Aorta (tissue), 5 donors: ENCODE data around the gene CLEC16A. TPM values are rescaled to one million over a fixed set of nuclear protein-coding genes. Genes with fewer than 3 reads are reported as not detected.
A peak's percentile ranks its signal among the peaks of the same experiment; 100 is the strongest.
"Not testable (repeated sequence)": the region's sequence is repeated elsewhere in the genome, so short reads cannot be mapped to it uniquely, and the experiment has no call there.

Experiments
- ATAC-seq: fragments of 200-7000 bp; cut with Tn5 transposase; one replicate; pipeline ENCODE4 v1.9.1; 2022; ENCODE audit warnings: moderate library complexity; ENCODE audit not compliant: low FRiP score
- DNase-seq, 2 donors: peaks; one replicate each; pipeline ENCODE4 v3.0.0-alpha.2; 2020
- H3K27ac ChIP-seq, 2 donors: one replicate each; pipeline ENCODE4 v1.5.1; 2013; ENCODE audit warnings: low read length in 2 of 2, mild to moderate bottlenecking in 2 of 2, moderate library complexity in 2 of 2, control low read depth in 1 of 2, inconsistent platforms in 1 of 2, low read depth in 1 of 2
- H3K27me3 ChIP-seq, 2 donors: one replicate each; pipeline ENCODE4 v1.6.1; 2013; ENCODE audit warnings: control low read depth in 1 of 2, low read length in 1 of 2, mild to moderate bottlenecking in 1 of 2, moderate library complexity in 1 of 2; ENCODE audit not compliant: insufficient read depth in 2 of 2, control insufficient read depth in 1 of 2
- H3K36me3 ChIP-seq, 2 donors: one replicate each; pipeline ENCODE4 v1.6.1; 2013; ENCODE audit warnings: control low read depth in 1 of 2, low read length in 1 of 2, mild to moderate bottlenecking in 1 of 2; ENCODE audit not compliant: insufficient read depth in 2 of 2, control insufficient read depth in 1 of 2
- H3K4me1 ChIP-seq, 2 donors: one replicate each; pipeline ENCODE4 v1.6.1; 2013; ENCODE audit warnings: low read length in 2 of 2, control low read depth in 1 of 2, mild to moderate bottlenecking in 1 of 2, moderate library complexity in 1 of 2; ENCODE audit not compliant: insufficient read depth in 2 of 2, control insufficient read depth in 1 of 2
- H3K4me3 ChIP-seq, 2 donors: one replicate each; pipeline ENCODE4 v1.5.1; 2013; ENCODE audit warnings: low read length in 2 of 2, control low read depth in 1 of 2, mild to moderate bottlenecking in 1 of 2
- H3K9me3 ChIP-seq: one replicate; pipeline ENCODE4 v1.6.1; 2013; ENCODE audit warnings: mild to moderate bottlenecking, low read length; ENCODE audit not compliant: control insufficient read depth
- WGBS, 2 donors: extraction: QIAGEN DNeasy Blood & Tissue Kit; methylation state at CpG; one replicate each; pipeline ENCODE4 v1.1.7; 2013; 5-methylcytosine and 5-hydroxymethylcytosine counted together
- intact Hi-C, 2 donors: fragments of 100-400 bp; cut with DNase I; formaldehyde crosslinking; loops; one replicate each; pipeline versions ENCODE4 v1.14.2 to v1.15.0; 2022
- polyA plus RNA-seq, 2 donors: library from polyadenylated mRNA; stranded (reverse); fragments of 200-250 nt; gene quantifications; one replicate each; pipeline ENCODE4 v1.2.3, GENCODE V29; 2013
- total RNA-seq, 2 donors: library from RNA; stranded (reverse); fragmentation: NEBNext Ultra II Directional; extraction: Animal tissue kit (Norgen Biotek cat#: 25700); gene quantifications; one replicate each; pipeline ENCODE4 v1.2.1, GENCODE V29; 2021
- donor health status: healthy with polysubstance abuse.
- donor health status: Bipolar disorder and iron deficiency.
- donor health status: DM: no; HTN: no; CAD: no.
- donor health status: DM: no; HTN: no; CAD: no.
- donor health status: DM: yes; HTN: yes; CAD: no.

The CLEC16A gene
- total and polyA plus RNA-seq, 4 donors: 5.9 to 28.8 (median 19.0) TPM

DNA sequence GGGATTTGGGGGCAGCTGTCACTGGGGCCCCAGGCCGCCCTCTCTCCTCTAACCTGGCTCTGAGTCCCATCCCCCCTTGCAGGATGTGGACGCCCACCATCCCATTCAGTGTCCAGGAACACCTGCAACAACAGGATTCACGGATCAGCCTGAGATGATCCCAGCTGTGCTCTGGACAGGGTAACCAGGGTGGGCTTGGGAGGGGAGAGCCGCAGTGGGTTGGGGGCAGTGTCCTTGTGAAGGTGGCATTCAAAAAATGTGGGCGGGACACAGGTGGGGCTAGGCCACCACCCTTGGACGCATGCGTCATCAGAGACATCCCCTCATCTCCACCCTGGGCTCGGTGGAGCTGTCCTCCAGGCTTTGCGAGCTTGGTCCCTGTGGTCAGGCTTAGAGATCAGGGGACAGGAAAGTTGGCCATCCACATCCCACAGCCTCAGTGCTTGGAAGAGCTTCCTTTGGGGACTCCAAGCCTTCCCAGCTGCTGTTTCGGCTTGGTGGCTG, 21.2 kb upstream of the CLEC16A start:
- H3K27me3 ChIP-seq: no peaks in the 10 kb centered on the region
- WGBS, 2 donors: 87 to 88% methylated on average over 10 of the region's 10 CpGs
- H3K27ac ChIP-seq: peak overlapping the region in 1 of 2 donors; percentile 43
- H3K36me3 ChIP-seq: peaks cover 0 to 2% of the 10 kb centered on the region in 2 donors
- intact Hi-C loops: loop anchor here in 1 of 2 donors (5.0 kb wide), 1 partner anchor 181 kb away; the partner anchor contains the start of gene NUBP1
- H3K4me1 ChIP-seq: no peaks in the 10 kb centered on the region
- no peak for ATAC-seq
- no peak for DNase-seq
- H3K4me3 ChIP-seq: no peak overlapping the region
- H3K9me3 ChIP-seq: no peaks in the 10 kb centered on the region

DNA sequence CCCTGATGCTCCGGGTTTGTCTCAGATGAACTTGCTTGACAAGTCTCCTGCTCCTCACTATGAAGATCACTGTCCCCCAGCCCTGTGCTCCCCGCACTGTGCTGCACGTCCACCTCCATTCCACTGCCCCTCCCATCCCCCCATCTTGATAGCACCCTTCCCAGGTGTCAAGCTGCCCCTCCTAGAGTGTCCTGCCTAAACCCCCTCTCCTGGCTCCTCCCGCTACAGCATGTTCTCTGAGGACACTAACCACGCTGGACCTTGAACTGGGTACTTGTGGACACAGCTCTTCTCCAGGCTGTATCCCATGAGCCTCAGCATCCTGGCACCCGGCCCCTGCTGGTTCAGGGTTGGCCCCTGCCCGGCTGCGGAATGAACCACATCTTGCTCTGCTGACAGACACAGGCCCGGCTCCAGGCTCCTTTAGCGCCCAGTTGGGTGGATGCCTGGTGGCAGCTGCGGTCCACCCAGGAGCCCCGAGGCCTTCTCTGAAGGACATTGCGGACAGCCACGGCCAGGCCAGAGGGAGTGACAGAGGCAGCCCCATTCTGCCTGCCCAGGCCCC, 20.6 kb upstream of the CLEC16A start:
- Histone ChIP-seq H3K4me1 (no peaks in the 10 kb centered on the region), H3K4me3 (no peak overlapping the region), H3K27ac (peak overlapping the region in 1 of 2 donors; percentile 43), H3K36me3 (peaks cover 0 to 2% of the 10 kb centered on the region in 2 donors), H3K9me3 (no peaks in the 10 kb centered on the region), H3K27me3 (no peaks in the 10 kb centered on the region)
- DNase-seq (peak; percentile 83 to 89), ATAC-seq (peak; percentile 68)
- 19 to 22% methylated on average over 14 of the region's 14 CpGs for WGBS, 2 donors
- intact Hi-C loops: loop anchor here in 1 of 2 donors (5.0 kb wide), 1 partner anchor 181 kb away; the partner anchor contains the start of gene NUBP1

DNA sequence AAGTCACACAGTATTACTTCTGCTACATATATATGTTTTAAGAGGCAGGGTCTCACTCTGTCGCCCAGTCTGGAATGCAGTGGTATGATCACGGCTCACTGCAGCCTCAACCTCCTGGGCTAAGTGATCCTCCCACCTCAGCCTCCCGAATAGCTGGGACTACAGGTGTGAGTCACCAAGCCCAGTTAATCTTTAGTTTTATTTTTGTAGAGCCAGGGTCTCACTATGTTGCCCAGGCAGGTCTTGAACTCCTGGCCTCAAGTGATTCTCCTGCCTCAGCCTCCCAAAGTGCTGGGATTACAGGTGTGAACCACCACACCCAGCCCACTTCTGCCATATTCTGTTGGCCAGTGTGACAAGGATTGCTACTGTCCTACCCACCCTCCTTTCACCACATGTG, 19.1 kb upstream of the CLEC16A start:
- H3K27me3 ChIP-seq, intact Hi-C loops, H3K36me3 ChIP-seq, DNase-seq, ATAC-seq, H3K27ac ChIP-seq, H3K4me1 ChIP-seq, H3K4me3 ChIP-seq, H3K9me3 ChIP-seq: not testable (repeated sequence)
- 96 to 97% methylated on average over 3 of the region's 3 CpGs for WGBS, 2 donors

DNA sequence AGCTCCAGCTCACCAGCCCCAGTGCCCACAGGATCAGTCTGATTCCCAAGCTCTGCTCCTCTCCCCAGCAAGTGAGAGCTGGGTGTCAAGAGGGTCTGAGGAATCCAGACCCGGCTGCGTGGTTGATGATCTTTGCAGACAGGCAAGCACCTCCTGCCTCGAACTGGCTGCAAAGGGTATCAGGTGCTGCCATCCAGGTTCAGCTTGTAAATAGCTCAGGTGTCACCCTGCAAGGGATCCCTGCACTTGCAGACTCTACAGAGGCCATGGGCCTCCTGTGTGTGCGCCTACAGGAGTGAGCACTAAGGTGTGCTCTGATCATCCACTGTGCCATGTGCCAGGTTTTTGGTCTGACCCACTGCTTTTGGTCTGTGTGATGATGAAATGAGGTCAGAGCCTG, 18.3 kb upstream of the CLEC16A start:
- Histone ChIP-seq H3K36me3 (peaks cover 0 to 2% of the 10 kb centered on the region in 2 donors), H3K9me3 (no peaks in the 10 kb centered on the region), H3K4me1 (no peaks in the 10 kb centered on the region), H3K27me3 (no peaks in the 10 kb centered on the region), H3K27ac (no peak overlapping the region), H3K4me3 (no peak overlapping the region)
- 73 to 87% methylated on average over 4 of the region's 4 CpGs for WGBS, 2 donors
- no peak for ATAC-seq
- intact Hi-C loops: no loop called here
- no peak for DNase-seq

DNA sequence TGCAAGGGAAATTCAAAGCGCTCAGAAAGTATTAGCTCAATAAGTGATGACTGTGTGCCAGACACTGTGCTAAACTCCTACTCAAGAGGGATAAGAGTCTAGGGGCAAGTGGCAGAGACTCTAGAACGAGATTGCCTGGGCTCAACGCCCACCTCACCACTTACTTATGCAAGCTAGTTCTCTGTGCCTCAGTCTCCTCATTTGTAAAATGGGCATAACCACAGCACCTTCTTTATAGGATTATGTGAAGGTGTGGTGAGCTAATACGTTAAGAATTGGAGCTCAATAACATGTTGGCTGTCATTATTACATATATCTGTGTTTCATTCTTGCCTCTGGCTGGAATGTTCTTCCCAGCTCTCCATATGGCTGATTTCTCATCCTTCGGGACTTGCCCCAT, 17.5 kb upstream of the CLEC16A start:
- Histone ChIP-seq H3K27me3 (no peaks in the 10 kb centered on the region), H3K27ac (no peak overlapping the region), H3K4me3 (no peak overlapping the region), H3K9me3 (no peaks in the 10 kb centered on the region), H3K36me3 (peaks cover 0 to 2% of the 10 kb centered on the region in 2 donors), H3K4me1 (no peaks in the 10 kb centered on the region)
- DNase-seq (no peak), ATAC-seq (no peak)
- intact Hi-C loops: no loop called here
- 94 to 96% methylated on average over 5 of the region's 5 CpGs for WGBS, 2 donors

DNA sequence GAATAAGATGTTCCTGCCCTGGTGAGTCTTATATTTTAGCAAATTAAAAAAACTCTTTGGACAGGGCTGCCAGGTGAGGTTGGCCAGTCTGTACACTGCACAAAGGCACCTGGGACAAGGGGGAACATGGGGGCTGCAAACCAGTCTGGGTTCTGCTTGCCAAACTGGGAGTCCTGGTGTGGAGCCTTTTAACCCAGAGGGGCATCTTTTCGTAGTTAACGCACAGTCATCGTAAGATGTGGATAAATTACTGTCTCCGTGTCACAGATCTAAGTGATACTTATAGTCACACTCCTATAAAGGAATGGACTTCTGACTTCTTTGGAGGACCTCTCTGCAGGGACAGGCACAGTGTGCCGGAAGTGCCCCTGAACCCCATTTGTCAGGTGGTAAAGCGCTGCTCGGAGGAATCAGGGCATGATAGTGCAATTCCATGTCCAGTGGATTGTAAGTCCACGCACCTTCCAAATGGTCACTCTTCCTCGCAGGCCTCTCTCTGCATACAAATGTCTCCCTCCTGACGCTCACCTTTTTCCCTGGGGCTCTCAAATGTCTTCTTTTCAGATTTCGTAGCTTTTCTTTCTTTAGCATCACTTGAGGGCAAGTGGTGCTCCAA, 16.8 kb upstream of the CLEC16A start:
- ATAC-seq: no peak
- H3K27ac ChIP-seq: no peak overlapping the region
- no peaks in the 10 kb centered on the region for H3K9me3 ChIP-seq
- DNase-seq: peak in 1 of 2 donors; percentile 2
- H3K4me3 ChIP-seq: no peak overlapping the region
- H3K4me1 ChIP-seq: no peaks in the 10 kb centered on the region
- no peaks in the 10 kb centered on the region for H3K27me3 ChIP-seq
- intact Hi-C loops: no loop called here
- 96 to 97% methylated on average over 11 of the region's 11 CpGs for WGBS, 2 donors
- peaks cover 0 to 2% of the 10 kb centered on the region in 2 donors for H3K36me3 ChIP-seq

DNA sequence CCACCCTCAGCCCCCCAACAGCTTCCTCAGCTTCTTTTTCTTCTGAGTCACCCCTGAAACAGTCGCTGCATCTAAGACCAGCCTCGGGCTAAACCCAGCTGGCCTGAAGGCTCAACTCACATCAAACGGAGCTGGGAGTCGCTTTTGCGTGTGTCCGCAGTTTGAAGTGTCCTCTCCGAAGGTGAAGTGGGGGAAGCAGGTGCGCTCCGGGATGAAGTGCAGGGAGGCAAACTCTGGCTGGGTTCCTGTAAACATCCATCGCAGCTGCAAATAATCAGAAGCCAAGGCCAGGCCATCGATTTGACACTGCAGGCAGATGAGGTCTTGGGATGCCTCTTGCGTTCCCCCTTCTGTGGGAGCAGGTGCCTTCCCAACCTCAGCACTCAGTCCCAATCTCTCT, 15.3 kb upstream of the CLEC16A start:
- H3K9me3 ChIP-seq, H3K27me3 ChIP-seq, H3K4me1 ChIP-seq, H3K27ac ChIP-seq, DNase-seq, H3K4me3 ChIP-seq, intact Hi-C loops, H3K36me3 ChIP-seq, ATAC-seq: not testable (repeated sequence)
- WGBS, 2 donors: 91% methylated on average over 12 of the region's 12 CpGs

DNA sequence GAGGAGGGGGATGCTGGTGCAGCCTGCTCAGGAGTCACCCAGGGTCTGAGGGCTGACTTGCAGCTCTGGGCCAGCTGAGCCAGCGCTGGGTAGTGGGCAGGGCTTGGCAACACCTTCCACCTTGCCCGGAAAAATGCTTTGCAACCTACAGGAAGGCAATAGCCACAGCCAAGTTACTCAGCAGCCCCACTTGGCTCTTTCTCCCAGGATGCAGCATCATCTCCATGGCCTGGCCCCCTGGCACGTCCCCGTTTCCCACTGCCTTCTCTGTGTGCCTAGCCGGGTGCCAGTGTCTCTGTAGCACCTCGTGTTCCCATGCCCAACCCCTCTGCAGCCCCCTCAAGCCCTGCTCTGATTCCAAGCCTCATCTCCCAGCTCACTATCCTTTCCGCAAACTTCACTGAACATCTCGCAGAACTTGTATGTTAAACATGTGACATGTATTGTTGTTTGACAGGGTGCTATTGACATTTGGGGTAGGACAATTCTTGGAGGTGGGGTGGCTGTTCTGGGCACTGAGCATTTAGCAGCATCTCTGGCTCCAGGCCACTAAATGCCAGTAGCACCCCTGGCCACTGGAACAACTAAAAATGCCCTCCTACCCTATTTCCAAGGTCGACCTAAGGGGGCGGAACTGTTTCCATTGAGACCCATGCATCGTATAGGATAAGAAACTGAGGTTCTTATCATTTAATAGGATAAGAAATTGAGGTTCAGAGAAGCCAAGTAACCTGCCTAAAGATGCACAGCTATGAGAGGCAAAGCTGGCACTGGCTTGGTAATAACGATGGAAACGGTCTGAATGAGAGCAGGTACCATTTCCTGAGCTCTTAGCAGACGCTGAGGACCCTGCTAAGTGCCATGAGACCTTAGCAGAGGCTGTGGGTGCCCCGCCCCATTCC, 14.3 kb upstream of the CLEC16A start:
- peaks cover 0 to 8% of the 10 kb centered on the region in 2 donors for H3K4me1 ChIP-seq
- intact Hi-C loops: no loop called here
- H3K27ac ChIP-seq: no peak overlapping the region
- no peak overlapping the region for H3K4me3 ChIP-seq
- H3K27me3 ChIP-seq: no peaks in the 10 kb centered on the region
- ATAC-seq (peak; percentile 52), DNase-seq (peak; percentile 83 to 84)
- H3K36me3 ChIP-seq: peaks cover 0 to 2% of the 10 kb centered on the region in 2 donors
- H3K9me3 ChIP-seq: no peaks in the 10 kb centered on the region
- WGBS, 2 donors: 58 to 60% methylated on average over 15 of the region's 15 CpGs
